NAMALWA (cell line): Measurements from ENCODE around the gene PTPRM.

Source experiments
- DNase-seq: peaks from one replicate; pipeline ENCODE4 v3.0.0-alpha.2; 2015; ENCODE audit warnings: low spot score

PTPRM gene

DNA sequence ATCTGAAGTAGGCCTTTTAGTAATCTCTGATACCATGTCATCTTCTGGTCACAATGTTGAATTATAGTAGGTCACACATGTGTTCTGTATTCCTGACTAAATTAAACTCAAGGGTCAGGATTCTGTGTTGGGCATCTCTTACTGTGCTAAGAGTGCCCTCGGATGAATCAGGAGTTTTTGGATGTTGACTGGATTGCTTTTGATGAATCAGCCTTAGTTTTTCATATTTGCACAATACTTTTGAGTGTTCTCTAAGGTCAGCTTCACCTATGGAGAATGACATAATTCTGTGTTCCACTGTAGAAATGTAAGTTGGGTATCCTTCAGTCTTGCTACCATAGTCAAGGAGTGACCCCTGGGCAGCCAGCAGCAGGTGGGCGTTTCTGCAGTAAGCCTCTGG lies 190.1 kb downstream of the PTPRM start:
- DNase-seq, result no peak

DNA sequence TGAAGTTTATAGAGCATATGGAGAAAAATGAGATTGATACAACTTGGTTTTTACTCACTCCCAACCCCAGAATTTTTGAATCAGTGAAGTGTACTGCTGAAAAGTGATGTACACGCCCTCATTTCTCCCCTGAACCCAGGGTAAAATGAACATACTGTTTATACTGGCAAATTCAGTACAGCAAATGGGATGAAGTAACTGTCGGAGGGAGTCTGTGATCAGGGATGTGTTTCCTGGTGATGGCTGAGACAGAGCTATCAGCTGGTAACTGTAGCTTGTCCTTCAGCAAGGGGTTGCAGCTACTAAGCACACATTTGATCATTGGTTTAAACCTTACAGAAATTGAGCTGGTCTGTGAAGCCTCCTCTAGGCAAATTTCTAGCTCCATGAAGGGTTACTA lies 191.6 kb downstream of the PTPRM start:
- DNase-seq, result no peak

GRCh38 chr18:7760967-7761948 lies 194.1 kb downstream of the PTPRM start:
- DNase-seq, result no peak

- no peak for DNase-seq
These were observed 197.3 kb downstream of the PTPRM start for GRCh38 chr18:7764405-7764804.

DNA sequence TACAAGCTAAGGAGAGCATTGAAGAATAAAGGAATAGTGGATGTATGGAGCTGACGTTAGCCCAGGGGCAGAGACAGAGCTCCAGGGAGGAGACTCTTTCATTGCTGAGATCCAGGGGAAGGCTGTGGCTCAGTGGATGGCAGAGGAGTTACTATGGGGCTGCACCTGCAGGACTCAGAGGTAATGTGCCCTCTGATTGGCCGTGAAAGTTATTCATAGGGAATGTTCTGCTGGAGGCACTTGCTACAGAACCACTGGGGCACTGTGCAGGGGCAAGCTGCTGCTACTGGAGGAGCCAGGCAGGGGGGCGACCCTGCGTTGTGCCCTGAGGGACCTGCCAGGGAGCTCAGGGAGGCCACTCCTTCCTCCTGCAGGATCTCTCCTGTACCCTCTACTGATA lies 199.2 kb downstream of the PTPRM start:
- DNase-seq, result no peak

- no peak for DNase-seq
These were observed 199.7 kb downstream of the PTPRM start for GRCh38 chr18:7766817-7767216.

- DNase-seq, result no peak
These were observed 203.8 kb downstream of the PTPRM start for GRCh38 chr18:7770908-7771307.

- no peak for DNase-seq
These were observed 205.4 kb downstream of the PTPRM start for GRCh38 chr18:7772510-7772888.

DNA sequence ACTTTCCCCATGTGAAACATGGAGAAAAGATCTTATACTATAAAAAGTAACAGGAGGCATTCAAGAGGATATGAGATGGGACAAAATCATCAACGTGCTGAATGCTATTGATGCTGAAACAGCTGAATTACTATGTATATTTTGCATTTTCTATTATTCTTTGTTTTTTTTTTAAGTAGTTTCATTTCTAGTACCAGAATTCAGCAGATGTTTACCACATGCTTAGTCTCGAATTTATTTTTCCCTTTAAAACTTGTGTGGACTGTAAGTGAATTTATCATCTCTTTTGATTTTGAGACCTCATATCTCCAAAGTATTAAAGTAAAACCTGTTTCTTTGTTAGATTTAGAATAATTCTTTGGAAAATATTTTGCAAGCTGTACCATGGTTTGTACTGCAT lies 205.8 kb downstream of the PTPRM start:
- no peak for DNase-seq

DNA sequence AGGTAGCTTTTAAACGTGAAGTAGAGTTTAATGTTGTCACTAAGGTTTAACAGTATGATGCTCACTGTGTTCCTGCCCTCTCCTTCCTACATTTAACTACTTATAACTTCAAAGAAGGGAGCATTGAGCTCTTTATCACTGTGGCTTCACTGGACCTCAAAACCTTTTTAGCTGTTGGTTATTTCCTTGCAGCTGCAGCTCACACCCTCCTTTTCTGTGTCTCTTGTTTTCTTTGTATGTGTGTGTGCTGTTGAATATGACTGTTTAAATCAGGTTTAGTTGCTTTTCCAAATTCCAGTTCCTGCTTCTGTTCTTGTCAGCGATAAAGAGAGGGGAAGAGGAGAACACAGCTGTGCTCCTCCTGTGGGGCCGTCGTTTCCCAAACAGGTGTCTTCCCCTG lies 208.0 kb downstream of the PTPRM start:
- DNase-seq, result no peak

DNA sequence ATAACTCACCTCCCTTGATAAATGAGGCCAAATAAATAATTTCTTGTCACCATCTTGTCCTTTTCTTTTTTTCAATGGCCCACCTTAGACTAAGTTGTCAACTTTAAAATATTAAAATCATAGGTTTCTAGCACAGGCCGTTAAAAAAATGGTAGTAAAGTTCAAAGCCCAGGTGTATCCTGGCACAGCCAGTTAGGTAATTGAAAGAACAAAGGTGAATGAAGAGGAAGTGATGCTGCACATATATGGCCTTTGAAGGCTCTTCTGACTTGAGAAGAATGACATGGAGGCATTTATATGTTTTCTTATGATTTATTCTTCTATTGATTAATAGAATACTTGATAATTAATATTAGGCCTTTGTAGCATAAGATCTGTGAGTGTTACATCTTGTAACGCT lies 208.7 kb downstream of the PTPRM start:
- DNase-seq, result no peak

- no peak for DNase-seq
These were observed 211.1 kb downstream of the PTPRM start for GRCh38 chr18:7778181-7778580.

DNA sequence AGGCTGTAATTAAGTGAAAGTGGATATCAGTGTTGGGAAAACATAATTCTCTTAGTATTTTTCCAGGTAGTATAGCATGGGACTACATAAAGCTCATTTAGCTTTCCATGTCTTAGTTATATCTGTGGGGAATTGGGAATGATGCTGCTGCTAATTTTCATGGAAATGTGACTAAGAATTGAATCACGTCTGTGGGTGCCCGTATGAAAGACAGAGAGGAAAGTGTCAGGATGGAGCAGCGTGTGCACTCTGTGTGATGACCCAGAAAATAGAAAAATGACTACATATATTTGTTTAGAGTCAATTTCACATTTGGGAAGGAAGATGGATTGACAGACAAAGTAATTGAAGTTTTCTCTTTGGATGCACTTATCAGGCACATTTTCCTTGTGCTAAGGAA lies 212.1 kb downstream of the PTPRM start:
- DNase-seq, result no peak

DNA sequence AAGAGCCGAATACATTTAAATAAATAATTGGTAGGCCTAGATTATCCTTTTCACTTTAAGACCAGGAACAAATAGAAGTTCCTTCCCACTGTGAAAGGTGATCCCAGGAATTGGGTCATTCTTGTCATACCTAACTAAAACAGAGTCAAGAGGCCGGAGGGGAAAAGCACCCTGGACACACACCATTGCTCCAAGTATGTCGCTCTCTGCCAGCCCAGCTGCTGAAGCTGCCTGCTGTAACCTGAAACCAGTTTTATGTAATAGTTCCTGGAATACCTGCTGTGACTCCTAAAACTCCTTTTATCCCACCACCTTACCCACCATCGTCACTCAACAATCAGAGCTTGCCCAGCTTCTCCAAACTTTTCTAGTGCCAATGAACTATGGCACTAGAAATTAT lies 217.1 kb downstream of the PTPRM start:
- DNase-seq, result no peak

DNA sequence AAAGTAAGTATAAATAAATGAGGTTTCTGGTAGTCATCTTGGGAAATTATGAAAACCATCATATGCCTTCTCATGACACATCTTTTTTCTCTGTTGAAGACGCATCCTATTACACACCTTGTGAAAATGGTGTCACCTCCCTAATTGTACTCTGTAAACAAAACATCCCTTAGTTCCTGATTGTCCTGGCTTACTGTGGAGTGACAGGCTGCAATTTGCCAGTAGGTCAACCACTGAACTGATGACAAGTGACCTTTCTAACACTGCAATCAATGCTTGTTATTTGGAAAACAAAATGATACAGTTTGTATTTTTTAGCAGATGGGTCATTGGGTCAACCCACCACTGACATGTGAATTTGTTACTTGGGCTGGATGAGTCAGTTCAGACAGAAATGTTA lies 219.5 kb downstream of the PTPRM start:
- DNase-seq, result no peak

GRCh38 chr18:7787339-7787738 lies 220.2 kb downstream of the PTPRM start:
- DNase-seq, result no peak

- peak; percentile 11 for DNase-seq
These were observed 222.9 kb downstream of the PTPRM start for GRCh38 chr18:7789856-7790552.

DNA sequence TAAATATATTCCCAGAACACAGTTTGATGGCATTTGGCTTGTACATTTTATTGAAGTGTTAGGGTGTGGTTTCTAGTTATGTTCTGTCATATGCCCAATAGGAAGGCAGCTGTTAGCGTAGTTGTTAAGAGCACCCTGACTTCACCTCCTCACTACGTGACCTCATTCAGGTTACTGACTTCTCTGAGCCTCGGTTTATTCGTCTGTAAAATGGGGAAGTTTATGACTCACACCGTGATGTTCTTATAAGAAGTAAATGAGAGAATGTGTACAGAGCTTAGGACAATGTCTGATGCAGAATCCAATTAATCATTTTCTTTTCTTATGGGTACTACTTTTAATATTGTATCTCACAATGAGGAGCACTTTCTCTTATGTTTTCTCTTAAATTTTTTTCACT lies 226.0 kb downstream of the PTPRM start:
- no peak for DNase-seq

DNA sequence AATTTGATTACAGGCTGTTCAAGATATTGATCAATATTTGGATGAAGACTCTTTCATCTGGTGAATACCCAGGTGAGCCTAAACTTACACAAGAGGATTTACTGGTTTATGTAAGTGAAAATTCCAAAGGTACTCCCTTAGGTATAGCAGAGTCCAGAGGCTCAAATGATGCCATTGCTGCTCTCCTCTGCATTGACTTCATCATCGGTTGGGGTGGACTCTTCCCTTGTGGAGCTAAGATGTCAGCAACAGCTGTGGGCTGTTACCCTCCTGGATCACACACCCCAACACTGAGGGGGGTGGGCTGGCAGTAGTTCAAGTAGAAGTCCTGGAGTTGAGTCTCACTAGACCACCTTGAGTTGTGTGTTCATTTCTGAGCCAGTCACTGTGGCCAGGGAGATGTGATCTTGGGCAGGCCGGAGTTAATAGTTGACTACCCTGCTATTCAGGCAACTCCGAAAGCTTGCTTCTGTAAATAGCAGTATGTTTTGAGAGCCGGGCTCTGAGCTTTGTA lies 236.9 kb downstream of the PTPRM start:
- no peak for DNase-seq

DNA sequence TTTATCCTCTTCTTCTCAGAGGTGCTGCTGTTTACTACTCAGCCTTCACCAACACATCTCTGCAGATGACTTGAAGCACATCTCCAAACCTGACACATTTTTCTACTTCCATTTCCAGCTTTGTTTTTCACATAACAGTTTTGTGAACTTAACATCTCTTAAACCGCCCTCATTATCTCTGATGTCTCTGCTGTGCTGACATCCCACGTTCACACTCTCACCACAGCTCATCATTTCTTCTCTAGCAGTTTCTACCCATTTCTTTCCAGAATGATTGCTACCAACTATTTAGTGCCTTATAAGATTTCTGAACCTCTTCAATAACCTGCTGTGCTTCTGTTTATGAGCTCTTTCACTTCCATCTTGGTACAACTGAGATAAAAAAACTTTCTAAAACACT lies 238.0 kb downstream of the PTPRM start:
- DNase-seq, result no peak

- no peak for DNase-seq
These were observed 238.8 kb downstream of the PTPRM start for GRCh38 chr18:7805880-7806279.

GRCh38 chr18:7807936-7808453 lies 240.9 kb downstream of the PTPRM start:
- DNase-seq, result no peak

- no peak for DNase-seq
These were observed 241.9 kb downstream of the PTPRM start for GRCh38 chr18:7808992-7809391.
